HG02852 (cell line): ENCODE data around the gene ATXN2L.
A peak's percentile ranks its signal among the peaks of the same experiment; 100 is the strongest.
"Not testable (repeated sequence)": the region's sequence is repeated elsewhere in the genome, so short reads cannot be mapped to it uniquely, and the experiment has no call there.

Experiments
- ATAC-seq: cut with Tn5 transposase; IDR thresholded peaks from one replicate; pipeline ENCODE4 v1.9.1; 2021; ENCODE audit warnings: mild to moderate bottlenecking, moderate library complexity; ENCODE audit not compliant: unreplicated experiment

Gene ATXN2L

DNA sequence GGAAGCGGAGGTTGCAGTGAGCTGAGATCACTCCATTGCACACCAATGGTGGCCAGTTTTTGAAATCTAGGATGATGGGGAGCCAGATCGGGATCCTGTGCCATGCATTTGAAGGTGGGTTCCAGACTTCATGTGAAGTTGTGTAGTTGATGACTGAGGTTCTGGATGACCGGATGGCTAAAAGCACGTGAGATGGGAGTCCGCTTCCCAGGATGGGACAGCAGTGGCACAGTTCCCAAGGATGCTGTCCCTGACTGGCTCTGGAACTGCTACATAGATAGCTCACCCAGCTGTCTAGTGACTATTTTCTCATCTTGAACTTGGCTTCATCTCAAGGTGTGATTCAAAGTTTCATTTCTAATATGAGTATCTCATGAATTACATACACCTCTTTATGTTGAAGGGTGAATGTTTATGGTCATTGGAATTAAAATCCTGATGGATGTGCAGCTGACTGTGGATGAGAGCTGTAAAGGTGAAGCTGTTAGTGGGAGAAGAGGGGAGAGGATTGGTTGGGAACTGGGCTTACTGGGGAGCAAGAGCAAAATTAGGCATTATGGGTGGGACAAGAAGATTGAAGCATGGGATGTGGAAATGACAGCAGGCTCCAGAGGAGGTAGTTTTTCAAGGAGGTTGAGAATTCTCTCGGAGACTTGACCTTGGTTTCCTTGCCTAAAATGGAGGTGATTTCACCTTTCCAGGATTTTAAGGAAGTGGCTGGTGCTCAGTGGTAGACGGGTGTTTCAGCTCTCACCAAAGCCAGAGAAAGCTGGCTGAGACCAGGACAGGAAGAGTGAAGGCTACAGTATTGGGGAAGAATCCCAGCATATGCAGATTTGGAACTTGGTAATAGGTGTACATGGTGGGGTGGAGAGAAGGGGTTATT lies 15.1 kb downstream of the ATXN2L start:
- no peak for ATAC-seq

DNA sequence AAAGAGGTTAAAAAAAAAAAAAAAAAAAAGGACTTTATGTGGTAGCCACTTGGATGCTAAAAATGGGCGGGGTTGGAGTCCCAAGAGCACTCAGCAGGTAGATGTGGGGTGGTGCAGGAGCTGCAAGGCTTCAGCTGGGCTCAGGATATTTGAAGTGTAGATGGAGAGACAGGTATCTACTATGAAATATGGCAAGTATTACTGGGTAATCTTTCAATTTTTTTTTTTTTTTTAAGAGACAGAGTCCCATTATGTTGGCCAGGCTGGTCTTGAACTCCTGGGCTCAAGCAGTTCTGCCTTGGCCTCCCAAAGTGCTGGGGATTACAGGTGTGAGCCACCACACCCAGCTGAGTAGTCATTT lies 15.7 kb downstream of the ATXN2L start:
- ATAC-seq, result no peak

DNA sequence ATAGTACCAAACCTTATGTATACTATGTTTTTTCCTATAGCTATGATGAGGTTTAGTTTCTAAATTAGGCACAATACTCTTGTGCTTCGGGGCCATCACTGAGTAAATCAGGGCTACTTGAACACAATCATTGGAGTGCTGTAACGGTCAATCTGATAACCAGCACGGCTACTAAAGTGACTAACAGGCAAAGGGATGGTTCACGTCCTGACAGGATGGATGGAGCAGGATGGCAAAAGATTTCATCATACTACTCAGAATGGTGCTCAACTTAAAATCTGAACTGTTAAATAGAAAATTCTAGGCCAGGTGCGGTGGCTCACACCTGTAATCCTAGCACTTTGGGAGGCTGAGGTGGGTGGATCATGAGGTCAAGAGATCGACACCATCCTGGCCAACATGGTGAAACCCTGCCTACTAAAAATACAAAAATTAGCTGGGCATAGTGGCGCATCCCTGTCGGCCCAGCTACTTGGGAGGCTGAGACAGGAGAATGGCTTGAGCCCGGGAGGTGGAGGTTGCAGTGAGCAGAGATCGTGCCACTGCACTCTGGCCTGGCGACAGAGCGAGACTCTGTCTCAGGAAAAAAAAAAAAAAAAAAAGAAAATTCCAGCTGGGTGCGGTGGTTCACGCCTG lies 16.3 kb downstream of the ATXN2L start:
- no peak for ATAC-seq

DNA sequence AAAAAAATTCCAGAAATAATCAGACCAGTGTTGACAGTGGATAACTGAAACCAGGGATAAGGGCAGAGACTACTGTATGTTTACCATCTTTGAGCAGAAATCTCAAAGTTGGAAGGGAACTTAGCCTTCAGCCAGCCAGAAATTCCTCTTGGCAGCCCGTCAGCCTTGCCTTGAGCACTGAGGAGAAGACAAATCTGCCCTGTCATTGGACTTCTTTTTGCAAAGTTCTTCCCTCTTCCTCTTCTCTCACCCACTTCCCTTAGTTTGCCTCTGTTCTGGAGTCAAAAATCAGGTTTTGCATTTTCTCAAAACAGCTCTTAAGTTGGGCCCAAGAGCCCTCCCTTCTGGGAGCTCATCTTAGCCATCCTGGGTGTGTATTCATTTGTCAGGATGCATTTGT lies 17.1 kb downstream of the ATXN2L start:
- ATAC-seq, result no peak

DNA sequence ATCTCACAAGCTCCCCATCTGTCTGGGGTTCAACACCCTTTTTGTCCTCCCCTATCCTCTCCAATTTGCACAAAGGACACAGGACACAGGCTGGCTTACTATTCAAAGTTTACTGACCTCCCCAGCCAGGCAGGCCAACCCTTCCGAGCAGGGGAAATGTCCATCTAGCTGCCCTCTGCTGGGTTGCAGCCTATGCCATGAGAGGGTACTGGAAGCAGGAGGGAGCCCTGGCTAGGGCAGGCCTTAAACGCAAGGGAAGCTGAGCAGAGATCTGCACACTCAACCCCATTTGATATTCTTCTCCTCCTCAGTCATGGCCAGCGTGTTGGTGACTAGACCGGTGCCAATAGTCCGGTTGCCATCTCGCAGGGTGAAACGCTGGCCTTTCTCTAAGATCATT lies 19.9 kb downstream of the ATXN2L start:
- ATAC-seq, result no peak

- no peak for ATAC-seq
Observed at GRCh38 chr16:28843766-28844165, 21.0 kb downstream of the ATXN2L start.

DNA sequence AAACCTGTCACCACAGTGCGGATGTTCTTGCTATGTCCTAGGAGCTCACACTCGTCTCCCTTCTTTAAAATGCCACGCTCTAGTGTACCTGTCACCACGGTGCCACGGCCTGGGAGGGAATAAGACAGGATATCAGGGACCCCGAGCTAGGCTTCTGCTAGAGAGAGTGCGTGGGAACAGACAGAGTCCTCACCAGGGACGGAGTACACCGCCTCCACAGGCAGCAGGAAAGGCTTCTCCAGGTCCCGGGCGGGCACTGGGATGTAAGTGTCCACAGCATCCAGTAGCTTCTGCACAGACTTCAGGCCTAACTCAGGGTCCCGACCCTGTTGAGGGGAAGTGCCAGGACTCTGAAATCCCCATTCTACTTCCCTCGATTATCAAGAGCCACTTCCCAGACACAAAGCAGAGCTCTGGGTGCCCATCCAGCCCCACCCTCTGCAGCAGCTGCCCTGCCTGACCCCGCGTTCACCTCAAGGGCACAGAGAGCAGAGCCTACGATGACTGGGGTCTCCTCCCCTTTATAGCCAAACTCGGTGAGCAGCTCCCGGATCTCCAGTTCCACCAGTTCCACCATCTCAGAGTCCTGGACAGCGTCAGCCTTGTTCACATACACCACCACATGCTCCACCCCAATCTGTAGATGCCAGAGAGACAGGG lies 21.6 kb downstream of the ATXN2L start:
- no peak for ATAC-seq

DNA sequence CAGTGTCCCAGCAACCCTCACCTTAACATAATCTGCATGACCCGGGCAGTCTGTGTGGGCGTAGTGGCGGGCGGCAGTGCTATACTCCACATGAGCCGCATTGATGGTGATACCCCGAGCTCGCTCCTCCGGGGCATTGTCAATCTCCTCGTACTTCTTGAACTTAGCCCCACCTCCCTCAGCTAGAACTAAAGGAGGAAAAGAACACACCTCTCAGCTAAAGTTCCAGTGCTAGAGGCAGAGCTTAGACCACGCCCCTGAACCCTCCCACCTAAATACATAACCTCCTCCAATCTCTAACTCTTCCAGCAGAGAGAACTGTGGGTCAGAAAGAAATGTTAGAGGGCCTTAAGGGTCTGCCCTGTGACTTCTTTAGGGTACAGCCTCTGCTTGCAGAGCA lies 22.5 kb downstream of the ATXN2L start:
- no peak for ATAC-seq

DNA sequence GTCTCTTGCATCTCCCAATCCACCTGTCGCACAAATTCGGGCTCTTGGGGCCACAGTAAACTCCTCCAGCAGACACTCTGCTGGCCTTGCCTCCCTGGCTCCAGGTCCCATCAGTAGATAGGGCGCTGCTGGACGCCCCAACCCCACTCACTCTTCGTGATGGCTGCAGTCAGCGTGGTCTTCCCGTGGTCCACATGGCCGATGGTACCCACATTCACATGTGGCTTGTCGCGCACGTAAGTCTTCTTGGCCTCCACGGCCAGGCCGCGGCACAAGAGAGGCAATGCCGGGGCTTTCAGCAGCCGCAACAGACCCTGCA lies 22.9 kb downstream of the ATXN2L start:
- peak; percentile 2 for ATAC-seq

DNA sequence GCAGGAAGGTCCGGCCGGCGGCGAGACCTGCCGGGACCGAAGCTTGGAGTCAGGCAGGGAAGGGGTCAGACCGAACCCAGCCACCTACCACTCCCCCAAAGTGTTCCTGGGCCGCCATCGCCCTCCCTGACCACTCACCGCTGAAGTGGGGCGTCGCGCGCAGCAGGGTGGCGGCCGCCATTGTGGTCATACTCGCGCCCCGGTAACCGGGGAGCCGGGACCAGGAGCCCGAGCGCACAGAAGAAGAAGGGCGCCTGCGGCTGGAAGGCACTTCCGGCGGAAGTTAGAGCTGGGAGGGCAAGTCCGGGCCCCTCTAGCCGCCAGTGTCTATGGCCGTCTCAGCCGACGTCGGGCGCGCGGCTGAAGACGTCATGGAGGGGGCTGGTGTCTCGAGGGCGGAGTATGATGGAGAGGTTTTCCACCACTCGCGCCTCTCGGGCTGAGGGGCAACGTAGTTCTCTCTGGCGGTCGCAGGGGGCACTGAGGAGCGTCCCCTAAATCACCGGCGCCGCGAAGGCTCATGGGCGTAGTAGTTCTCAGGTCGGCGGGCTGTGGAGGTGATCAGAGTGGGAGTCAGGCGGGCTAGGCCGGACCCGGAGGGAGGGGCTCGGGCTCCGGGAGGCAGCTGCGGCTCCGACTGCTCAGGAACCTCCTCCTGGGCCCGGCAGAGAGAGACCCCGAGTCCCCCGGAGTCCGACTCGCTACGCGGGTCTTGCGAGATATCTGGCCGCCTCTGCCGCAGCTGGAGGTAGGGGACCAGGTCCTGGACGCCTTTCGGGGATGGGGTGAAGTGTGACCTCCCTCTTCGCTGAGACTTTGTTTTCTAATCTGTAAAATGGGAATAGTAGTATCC lies 23.5 kb downstream of the ATXN2L start, which contains the start of gene TUFM:
Gene TUFM, minus strand, starts transcription at position 269 of the 853 bp plus-strand sequence. Its CDS starts 79 bp downstream, at position 190.
- ATAC-seq, result peak; percentile 91

- ATAC-seq, result peak; percentile 10
Observed at GRCh38 chr16:28846933-28847273, 24.1 kb downstream of the ATXN2L start.

- ATAC-seq, result no peak
Observed at GRCh38 chr16:28858421-28858820, 35.6 kb downstream of the ATXN2L start.

GRCh38 chr16:28859326-28859725 lies 36.5 kb downstream of the ATXN2L start:
- no peak for ATAC-seq

DNA sequence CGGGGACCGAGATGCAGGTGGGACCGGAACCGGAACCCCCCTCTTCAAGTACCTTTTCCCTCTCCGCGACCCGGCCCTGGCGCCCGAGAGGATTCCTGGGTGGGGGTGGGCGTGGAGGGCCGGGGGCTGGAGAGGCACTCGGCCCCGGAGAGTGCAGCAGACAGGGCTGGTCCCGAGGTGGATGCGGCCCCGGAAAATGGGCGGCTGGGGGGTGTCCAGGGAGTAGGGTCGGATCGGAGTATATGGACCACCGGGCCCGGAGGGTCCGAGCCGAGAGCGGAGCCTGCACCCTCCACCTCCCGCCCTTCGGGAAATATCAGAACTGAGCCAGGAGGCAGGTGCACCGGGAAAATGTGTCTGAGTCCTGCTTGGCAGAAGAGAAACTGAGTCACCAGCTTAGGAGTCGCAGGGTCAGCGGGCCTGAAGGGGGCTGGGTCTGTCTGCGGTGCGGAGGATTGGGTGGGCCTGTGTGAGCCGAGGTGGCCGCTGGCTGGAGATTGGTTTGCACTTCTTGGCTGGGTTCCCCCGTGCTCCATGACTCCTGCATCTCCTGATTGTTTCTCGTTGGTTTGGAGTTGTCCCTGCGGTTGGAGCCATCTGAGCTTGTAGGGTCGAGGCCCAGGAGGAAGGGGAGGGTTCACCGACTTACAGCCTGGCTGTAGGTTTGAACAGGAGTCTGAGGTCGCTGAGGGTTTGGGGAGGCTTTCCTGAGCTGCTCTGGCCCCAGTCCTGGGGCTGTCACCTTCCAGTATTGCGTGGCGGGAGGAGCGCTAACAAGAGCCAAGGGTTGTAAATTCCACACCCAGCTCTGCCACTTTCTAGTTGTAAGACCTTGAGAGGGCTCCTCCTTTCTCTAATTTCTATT lies 41.4 kb downstream of the ATXN2L start:
- ATAC-seq, result no peak

- ATAC-seq, result no peak
Observed at GRCh38 chr16:28865001-28865688, 42.3 kb downstream of the ATXN2L start.

- no peak for ATAC-seq
Observed at GRCh38 chr16:28865722-28866453, 43.1 kb downstream of the ATXN2L start.

DNA sequence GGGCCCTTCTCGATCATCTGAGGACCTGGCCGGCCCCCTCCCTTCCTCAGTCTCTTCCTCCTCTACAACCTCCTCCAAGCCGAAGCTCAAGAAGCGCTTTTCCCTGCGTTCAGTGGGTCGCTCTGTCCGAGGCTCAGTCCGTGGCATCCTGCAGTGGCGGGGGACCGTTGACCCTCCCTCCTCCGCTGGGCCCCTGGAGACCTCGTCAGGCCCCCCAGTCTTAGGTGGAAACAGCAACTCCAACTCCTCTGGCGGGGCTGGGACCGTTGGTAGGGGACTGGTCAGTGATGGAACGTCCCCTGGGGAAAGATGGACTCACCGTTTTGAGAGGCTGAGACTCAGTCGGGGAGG lies 43.6 kb downstream of the ATXN2L start:
- no peak for ATAC-seq

GRCh38 chr16:28867241-28867640 lies 44.4 kb downstream of the ATXN2L start:
- ATAC-seq, result no peak

DNA sequence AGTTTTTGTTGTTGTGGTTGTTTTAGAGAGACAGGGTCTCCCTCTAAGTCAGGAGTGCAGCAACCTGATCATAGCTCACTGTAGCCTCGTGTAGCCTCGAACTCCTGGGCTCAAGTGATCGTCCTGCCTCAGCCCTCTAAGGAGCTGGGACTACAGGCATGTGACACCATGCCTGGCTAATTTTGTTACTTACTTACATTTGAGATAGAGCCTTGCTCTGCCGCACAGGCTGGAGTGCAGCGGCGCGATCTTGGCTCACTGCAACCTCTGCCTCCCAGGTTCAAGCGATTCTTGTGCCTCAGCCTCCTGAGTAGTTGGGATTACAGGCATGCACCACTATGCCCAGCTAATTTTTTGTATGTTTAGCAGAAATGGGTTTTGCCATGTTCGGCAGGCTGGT lies 44.8 kb downstream of the ATXN2L start:
- not testable (repeated sequence) for ATAC-seq
